ENCODE measurements around the gene BTNL9.
"Not testable (repeated sequence)": the region's sequence is repeated elsewhere in the genome, so short reads cannot be mapped to it uniquely, and the experiment has no call there.

Gene BTNL9

DNA sequence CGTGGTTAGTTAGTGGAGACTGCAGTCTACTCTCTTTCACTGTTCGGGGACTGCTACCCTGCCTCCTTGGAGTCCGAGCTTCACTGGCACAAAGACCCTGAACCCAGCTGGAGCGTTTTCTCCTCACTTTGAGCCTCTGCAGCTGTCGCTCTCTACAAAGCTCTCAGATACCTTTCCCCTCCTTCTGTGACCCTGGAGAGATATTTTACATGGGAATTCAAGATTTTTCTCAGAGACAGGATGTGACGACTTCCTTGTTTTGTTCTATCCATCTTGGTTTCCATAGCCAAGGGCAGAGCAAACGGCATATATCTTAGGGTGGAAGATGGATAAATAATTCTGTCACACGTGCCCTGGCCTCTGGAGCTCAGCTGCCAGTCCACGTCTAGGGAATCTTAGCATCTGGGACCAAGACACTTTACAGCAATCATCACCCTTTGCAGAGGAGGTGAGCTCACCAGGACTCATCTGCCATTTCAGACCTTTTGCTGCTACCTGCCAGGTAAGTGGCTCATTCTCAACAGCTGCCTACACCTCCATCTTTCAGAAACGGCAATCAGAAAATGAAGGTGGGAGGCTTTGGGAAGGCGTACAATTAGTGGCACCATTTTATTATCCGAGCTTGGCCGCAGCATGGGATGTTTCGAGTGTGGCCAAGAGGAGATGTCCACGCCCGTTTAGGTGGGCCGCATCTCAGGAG lies at the start of gene BTNL9:
Gene BTNL9 (plus strand): TSS at position 336 of the 700 bp plus-strand sequence. CDS start 5,224 bp downstream, outside the sequence.
- no peak for DNase-seq

DNA sequence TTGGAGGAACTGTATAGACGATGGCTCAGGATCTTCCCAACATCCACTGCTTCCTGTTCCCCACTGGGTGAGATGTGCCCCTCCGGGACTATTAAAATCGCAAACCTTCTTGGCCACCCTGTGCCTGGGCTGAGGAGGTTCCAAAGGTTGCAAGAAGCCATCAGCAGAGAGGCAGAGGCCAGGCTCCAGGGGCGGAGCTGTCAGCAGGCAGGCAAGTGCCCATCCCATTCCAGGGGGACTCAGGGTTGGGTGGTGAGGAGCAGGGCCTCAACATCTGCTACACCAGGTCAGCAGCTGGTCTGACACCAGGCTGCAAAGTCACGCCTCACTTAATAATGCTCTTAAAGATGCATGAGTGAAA lies 49.2 kb upstream of the BTNL9 start:
- peak; percentile 15 for DNase-seq

DNA sequence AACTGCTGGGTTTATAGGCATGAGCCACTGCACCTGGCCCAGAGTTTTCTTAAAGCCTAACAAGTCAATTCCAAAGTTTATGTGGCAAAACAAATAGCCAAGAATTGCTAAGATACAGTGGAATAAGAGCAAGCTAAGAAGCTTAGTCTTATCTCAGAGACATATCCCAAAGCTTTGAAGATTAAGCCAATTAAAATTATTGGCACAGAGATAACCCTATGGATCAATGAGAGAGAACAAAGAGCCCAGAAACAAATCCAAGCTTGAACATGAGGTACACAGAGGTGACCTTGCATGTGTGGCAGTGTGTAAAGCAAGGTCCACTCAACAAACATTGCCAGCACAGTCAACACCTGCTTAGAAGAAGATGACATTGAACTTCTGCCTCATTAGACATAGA lies 38.1 kb upstream of the BTNL9 start:
- no peak for DNase-seq

DNA sequence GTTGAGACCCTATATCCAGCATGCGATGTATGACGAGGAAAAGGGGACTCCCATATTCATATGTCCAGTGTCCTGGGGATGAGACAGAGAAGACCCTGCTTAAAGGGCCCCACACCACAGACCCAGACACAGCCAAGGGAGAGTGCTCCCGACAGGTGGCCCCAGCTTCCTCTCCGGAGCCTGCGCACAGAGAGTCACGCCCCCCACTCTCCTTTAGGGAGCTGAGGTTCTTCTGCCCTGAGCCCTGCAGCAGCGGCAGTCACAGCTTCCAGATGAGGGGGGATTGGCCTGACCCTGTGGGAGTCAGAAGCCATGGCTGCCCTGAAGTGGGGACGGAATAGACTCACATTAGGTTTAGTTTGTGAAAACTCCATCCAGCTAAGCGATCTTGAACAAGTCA lies 34.3 kb upstream of the BTNL9 start:
- no peak for DNase-seq

DNA sequence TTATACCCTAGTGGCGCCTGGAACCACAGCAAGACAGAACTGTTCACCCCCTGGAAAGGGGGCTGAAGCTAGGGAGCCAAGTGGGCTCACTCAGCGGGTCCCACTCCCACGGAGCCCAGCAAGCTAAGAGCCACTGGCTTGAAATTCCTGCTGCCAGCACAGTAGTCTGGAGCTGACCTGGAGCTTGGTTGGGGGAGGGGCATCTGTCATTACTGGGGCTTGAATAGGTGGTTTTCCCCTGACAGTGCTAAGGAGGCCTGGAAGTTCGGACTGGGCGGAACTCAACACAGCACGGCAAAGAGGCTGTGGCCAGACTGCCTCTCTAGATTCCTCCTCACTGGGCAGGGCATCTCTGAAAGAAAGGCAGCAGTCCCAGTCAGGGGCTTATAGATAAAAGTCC lies 31.9 kb upstream of the BTNL9 start:
- no peak for DNase-seq

DNA sequence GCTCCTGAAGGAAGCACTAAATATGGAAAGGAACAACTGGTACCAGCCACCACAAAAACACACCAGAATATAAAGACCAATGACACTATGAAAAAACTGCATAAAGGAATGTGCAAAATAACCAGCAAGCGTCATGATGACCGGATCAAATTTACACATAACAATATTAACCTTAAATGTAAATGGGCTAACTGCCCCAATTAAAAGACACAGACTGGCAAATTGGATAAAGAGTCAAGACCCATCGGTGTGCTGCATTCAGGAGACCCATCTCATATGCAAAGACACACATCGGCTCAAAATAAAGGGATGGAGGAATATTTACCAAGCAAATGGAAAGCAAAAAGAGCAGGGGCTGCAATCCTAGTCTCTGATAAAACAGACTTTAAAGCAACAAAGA lies 30.0 kb upstream of the BTNL9 start:
- not testable (repeated sequence) for DNase-seq

DNA sequence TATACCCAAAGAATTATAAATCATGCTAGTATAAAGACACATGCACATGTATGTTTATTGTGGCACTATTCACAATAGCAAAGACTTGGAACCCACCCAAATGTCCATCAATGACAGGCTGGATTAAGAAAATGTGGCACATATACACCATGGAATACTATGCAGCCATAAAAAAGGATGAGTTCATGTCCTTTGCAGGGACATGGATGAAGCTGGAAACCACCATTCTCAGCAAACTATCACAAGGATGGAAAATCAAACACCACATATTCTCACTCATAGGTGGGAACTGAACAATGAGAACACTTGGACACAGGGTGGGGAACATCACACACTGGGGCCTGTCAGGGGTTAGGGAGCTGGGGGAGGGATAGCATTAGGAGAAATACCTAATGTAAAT lies 25.4 kb upstream of the BTNL9 start:
- DNase-seq, result not testable (repeated sequence)

DNA sequence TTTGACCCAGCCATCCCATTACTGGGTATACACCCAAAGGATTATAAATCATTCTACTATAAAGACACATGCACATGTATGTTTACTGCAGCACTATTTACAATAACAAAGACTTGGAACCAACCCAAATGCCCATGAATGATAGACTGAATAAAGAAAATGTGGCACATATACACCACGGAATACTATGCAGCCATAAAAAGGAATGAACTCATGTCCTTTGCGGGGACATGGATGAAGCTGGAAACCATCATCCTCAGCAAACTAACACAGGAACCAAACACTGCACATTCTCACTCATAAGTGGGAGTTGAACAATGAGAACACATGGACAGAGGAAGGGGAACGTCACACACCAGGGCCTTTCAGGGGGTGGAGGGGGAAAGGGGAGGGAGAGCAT lies 22.6 kb upstream of the BTNL9 start:
- not testable (repeated sequence) for DNase-seq

DNA sequence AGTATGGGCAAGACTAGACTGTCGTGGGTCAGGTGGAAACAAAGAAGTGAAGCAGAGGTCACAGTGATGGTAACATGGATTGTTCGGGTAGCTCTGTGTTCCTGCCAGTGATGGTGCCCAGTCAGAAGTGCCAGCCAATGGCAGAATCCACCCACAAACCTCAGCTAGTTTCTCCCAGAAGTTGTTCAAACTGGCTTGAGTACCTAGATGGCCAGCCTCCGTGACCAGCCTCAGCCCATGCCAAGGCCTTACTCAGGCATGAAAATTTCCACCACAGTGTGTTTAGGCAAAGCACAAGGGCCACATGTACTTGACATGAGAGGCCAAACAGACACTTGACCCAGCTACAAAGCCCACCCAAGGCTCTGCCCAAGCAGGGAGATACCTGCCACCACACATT lies 19.4 kb upstream of the BTNL9 start:
- no peak for DNase-seq

DNA sequence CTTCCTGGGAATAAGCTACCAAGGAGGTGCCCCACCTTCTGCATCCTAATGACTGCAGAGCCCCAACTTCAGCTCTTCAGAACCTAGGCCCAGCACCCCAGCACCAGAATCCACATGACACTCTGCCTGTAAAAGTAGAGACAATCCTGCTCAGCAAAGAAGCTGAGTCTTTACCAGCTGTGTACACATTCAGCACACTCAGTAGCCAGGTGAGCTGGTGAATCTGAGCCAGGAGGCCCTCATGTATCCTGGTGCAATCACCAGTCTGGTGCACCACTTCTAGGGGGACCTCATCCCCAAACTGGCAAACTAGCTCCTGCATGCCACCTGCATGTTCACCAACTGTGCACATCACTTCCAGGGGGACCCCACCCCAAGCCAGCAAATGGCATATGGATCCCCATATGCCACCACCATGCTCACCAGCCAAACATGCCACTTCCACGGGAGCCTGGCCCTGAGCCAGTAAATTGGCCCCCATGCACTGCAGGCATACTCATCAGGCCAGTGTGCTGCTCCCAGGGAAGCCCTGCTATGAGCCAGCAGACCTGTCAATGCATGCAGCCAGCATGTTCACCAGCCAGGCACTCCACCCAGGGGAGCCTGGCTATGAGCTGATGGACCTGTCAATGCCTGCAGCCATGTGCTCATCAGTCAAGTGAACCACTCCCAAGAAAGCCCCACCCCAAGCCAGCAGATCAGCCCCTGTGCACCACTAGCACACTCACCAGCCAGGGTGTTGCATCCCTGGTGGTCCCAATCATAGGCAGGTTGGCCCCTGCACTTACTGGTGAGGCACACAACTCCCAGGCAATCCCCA lies 15.6 kb upstream of the BTNL9 start:
- no peak for DNase-seq

DNA sequence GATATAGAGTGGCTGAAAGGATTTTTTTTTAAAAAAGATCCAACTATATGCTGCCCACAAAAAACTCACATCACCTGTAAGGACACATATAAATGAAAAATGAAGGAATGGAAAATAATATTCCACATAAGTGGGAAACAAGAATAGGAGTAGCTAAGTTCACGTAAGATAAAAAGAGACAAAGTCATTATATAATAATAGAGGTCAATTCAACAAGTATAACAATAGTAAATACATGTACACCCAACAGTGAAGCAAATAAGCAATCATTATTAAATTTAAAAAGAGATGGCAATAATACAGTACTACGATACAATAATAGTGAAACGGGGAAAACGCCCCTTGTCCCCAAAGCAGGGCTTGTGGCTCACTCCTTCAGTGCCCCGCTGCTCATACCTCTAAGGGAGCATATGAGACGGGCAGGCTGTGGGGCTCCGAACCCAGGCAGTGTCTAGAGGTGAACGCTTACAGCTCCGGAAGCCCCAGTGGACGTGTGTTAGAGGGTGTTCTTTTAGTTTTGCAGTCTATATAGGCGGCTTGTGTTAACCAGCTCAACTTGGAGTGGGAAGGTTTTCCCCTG lies 12.5 kb upstream of the BTNL9 start:
- no peak for DNase-seq

DNA sequence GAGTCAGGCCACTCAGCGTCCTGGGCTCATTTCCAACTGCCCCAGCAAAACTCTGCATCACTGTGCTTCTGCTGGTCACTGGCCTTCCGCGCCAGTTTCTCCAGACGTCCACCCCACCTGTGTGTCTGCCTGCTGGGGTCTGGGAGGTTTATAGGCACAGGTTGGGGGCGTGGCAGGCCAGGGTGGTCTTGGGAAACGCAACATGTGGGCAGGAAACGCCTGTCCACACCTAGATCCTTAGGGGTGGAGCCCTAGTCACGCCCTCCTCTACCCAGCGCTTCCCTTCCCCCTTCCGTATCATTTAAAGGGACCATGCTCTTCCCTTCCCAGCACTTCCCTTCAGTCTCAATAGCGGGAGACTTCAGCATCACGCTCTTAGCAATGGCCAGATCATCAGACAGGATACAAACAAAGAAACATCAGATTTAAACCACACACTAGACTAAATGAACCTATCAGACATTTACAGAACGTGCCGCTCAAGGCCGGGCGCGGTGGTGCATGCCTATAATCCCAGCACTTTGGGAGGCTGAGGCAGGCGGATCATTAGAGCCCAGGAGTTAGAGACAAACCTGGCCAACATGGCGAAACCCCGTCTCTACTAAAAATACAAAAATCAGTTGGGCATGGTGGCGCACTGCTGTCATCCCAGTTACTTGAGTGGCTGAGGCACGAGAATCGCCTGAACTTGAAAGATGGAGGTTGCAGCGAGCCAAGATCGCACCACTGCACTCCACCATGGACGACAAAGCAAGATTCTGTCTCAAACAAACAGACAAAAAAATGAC lies 11.8 kb upstream of the BTNL9 start:
- no peak for DNase-seq

DNA sequence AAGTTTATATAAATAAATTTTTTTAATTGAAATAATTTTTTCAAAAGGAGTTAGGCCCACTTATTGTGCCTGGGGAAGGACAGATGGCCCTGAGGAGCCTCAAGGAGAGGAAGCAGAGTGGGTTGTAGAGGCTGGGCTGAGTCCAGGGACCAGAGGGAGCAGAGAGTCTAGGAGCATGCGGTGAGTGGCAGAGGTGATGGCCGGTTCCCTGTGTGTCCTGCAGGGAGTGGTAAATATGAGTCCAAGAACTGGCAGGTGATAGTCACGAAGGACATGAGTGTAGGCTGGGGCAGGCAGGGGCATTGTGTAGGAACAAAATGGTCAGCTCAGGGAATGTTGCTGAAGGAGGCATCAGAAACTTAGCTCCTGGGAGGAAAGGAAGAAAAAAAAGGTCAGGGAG lies 8.3 kb upstream of the BTNL9 start:
- DNase-seq, result no peak

DNA sequence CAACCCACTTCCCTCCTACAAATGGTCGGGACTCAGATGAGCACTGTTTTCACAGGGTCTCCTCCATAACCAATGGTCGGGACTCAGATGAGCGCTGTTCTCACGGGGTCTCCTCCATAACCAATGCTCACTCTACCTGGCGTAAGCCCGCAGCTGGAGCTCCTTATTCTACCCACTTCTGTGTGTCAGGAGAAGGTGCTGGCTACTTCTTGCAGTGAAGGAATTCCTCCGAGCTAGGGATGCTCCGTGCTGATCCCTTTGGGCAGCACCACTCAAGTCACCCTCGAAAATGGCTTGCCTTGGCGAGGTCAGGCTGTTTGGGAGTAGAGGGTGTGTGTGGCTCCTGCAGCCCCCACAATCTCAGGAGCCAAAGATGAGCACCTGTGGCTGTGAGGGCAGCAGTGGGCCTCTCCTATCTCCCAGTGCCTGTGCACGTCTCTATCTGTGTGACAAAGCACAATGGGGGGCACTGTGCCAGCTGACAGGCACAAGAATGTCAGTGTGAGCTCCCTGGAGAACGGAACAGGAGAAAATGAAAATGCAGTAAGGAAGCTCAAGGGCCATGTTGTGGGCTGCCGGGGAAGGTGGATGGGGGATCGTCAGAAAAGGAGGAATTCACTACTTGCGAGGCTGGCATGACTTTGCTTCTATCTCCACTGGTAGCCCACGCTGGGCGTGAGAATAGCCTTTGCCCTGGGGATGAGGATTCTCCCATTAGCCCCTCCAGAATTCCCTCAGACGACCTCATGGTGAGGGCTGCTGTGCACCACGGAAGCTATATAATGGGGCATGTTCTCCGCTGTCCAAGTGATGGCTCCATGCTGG lies 3.9 kb upstream of the BTNL9 start:
- no peak for DNase-seq

DNA sequence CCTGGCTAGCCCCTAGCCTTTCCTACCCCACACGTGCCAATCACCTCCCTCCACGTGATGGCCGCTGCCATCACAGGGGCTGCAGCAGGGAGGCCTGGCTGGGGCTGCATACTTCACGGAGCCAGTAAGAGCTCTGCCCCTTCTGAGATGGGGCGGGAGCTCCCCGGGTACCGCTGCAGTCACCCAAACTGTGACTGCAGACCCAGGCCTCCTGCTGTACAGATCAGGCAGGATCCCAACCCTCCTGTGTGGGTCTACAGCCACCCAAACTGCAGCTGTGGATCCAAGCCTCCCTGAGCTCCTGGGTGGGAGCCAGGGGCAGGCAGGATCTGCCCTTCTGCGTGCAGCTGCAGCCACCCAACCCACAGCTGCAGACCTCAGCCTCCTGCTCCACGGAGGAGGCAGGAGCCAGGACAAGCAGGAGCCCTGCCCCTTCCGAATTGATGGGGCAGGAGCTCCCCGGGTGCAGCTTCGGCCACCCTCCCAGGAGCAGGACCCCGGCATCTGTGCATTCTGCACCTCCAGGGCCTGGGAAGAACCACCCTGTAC lies 3.2 kb upstream of the BTNL9 start:
- no peak for DNase-seq

DNA sequence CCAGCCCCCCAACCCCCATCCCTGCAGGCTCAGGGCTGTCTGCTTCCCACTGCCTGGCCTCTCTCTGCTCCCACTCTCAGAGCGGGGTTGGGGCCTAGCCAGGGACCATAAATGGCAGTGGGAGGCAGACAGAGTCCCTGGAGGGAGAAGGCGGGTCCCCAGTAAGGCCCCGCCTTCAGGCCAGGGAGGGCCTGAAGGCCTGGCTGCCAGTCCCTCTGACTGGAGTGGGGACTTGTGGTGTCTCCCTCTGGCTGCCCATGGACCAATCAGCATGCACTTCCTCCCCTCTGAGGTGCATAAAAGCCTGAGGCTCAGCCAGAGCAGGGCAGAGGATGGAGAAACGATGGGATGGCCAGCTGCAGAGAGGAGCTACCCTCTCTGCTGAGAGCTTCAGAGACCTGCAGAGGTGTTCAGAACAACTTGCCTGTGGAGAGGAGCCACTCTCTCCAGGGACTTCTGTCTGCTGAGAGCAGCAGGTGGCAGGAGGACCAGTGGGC lies 2.7 kb upstream of the BTNL9 start:
- no peak for DNase-seq

DNA sequence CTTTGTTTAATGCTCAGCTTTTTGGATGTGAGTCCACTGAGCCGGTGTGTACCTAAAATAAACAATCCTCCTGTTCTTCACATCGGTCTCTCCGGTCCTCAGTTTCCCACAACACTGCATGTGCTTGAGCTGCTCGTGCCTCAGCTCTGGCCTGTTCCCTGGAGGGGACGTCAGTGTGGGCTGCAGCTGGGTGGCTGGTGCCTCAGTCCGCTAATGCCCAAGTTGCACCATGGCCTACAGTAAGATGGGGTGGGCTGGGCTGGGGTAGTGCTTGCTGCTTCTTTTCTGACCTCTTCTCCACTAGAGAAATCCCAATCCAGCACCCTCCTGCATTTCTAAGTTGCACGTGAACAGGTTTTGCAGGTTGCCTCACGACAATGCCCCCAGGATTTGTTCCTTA lies 595 bp upstream of the BTNL9 start:
- DNase-seq, result no peak

DNA sequence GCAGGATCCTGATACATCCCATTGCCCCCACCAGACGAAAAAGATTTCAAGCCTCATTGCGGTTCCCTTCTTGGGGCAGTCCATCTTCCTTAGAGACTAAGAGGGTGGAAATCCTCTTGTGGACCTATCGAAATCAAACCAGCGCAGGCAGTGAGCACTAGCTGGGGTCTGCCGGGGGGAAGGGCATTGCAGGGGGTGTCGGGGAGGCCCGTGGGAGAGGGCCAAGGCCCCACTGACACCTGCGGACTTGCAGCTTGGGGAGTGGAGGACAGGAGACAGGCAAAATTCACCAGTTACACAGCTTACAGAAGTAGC lies 522 bp downstream of the BTNL9 start:
- no peak for DNase-seq

DNA sequence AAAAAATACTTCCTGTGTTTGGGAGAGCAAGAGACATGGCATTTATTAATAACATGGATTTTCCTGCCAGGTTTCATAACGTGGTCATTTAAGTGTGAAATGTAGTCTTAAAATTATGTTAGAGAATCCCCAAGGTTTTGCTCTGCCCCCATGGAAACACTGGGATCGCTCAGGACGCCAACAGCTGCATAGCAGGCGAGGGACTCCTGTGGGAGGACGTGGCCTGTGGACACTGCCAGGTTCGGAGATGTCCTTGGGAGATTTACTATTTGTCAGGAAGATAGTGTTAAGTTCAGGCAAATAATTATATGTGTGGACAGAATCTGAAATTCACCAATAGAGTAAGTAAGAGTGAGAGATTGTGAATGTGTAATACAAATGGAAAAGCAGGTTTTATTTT lies 977 bp downstream of the BTNL9 start:
- no peak for DNase-seq

DNA sequence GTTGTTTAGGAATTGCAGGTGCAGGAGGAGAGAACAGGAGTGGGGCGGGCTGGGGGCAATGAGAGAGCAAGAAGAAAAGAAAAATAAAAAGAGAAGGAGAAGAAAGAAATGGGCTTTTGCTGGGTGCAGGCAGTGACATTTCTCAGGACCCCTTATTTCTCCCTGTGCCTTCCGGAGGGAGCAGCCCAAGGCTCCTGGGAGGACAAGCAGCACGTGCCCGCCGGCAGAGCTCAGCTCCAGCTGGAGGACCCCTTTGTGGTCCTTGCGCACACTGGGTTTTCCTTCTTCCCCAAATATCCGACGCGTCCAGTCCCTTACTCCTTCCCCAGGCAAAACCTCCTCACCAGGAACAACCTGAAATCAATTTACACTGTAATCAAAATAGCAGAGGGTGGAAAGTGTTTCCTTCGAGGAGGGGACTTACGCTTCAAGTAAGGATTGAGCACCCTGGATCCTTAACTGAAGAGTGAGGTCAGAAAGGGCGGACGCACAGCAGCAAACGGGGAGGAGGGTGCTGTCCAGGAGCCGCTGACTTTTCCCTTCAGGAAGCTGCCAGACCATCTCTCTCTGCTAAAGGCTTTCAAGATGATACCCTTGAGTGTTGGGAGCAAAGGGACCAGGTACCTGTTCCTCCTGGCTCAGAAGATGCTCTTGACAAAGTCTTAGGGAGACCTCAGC lies 2.1 kb downstream of the BTNL9 start:
- no peak for DNase-seq

DNA sequence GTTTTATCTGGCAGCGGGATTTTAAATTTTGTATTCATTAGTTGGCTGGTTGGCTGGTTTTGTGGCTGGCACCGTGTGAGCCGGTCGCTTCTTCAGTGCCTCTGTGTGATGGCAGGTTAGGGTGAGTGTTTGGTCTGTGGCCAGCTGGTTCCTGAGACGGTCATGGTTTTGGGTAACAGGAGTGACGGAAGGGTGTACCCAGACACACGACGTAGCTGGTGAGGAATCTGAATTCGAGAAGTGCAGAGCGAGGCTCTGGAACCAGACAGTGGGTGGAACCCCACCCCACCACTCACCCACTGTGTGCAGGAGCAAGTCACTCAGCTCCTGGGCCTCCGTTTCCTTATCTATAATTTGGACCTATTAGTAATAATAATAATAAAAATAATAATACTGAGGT lies 2.7 kb downstream of the BTNL9 start:
- DNase-seq, result no peak

Data from retina (tissue), 1 donor.